Activated T-helper 1 cell treated with Interleukin-2 at 50 U/mL for 16 hours (primary cell): ENCODE results near the gene RAB43.
"Not testable (repeated sequence)": the region's sequence is repeated elsewhere in the genome, so short reads cannot be mapped to it uniquely, and the experiment has no call there.

ENCODE experiments used
- DNase-seq: peaks from one replicate; pipeline ENCODE4 v3.0.0-alpha.2; 2020; ENCODE audit warnings: low read depth

The RAB43 gene

DNA sequence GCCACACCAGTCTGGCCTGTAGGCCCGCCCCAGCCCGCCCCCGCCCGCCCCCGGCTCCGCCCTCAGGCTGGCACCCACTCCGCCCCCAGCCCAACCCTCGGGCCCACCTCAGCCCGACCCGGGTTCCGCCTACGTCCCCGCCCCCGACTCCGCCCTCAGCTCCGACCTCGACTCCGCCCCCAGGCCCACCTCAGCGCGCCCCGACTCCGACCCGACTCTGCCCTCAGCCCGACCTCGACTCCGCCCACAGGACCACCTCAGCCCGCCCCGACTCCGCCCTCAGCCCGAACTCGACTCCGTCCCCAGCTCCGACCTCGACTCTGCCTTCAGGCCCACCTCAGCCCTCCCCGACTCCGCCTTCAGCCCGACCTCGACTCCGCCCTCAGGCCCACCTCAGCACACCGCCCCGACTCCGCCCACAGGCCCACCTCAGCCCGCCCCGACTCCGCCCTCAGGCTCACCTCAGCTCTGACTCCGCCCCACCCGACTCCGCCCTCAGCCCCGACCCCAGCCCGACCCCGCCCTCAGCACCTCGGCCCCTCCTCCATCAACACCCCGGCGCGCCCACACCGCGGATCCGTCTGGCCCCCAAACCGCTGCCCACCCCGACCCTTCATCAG lies at the start of gene RAB43:
TSS of gene RAB43 (minus strand) at position 13 of the 620 bp plus-strand sequence. CDS start 315 bp downstream, outside the sequence.
- peak; percentile 74 for DNase-seq

GRCh38 chr3:129166579-129167332 lies 45.2 kb upstream of the RAB43 start:
- no peak for DNase-seq

GRCh38 chr3:129165594-129165993 lies 44.0 kb upstream of the RAB43 start:
- not testable (repeated sequence) for DNase-seq

DNA sequence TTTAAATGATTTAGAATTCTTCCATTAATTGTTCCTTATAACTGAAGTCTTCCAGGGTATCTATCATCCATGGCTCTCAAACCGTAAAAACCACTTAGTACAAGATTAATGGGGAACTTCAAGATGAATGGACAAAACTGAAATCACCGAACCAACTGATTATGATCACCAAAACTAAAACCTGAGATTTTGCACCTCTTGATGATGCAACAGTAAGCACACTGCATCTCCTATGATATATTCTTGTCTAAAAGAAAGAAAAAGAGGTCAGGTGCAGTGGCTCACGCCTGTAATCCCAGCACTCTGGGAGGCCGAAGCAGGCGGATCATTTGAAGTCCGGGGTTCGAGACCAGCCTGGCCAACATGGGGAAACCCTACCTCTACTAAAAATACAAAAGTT lies 42.9 kb upstream of the RAB43 start:
- no peak for DNase-seq

- no peak for DNase-seq
Observed at GRCh38 chr3:129162729-129163579, 41.4 kb upstream of the RAB43 start.

GRCh38 chr3:129161860-129162271 lies 40.3 kb upstream of the RAB43 start:
- DNase-seq = no peak

DNA sequence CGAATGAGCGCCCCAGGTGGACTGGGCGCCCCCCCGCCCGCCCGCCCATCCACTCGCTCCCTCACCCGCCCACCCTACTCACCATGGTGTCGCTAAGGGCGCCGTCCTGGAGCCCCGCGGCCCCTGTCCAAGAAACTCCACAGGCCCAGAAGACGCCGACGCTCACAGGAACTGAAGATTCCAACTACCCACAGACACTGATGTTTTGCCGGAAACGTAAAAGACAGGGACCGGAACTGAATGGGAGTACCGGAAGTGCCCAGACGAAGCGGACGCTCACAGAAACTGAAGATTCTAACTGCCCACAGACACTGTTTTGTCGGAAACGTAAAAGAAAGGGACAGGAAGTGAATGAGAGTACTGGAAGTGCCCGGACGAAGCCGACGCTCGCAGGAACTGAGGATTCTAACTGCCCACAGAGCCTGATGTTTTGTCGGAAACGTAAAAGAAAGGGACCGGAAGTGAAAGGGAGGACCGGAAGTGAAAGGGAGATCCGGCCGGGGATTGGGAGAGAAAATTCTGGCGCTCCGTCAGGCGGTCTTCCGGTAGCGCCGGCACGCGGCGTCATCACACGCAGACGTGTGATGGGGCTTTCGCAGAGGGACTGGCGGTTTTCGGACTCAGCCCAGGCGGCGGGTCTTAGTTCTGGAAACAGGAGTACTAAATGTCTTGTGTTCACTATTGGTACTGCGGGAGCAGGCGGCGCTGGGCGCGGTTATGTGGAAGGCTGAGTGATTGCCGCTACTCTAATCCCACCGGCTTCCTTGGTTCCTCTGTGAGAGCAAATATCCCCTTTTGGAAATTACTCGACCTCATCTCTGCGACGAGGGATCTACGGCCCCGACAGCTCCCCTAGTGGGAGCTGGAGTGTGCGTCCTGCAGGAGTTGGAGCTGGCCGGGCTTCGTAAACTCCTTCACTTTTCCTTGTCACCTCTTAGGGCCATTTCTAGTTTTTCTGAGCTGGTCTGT lies 39.6 kb upstream of the RAB43 start, which contains the start of gene ISY1:
TSS of gene ISY1 (minus strand) at position 173 of the 969 bp plus-strand sequence. CDS start at position 85, 88 bp downstream.
- DNase-seq = peak; percentile 82

DNA sequence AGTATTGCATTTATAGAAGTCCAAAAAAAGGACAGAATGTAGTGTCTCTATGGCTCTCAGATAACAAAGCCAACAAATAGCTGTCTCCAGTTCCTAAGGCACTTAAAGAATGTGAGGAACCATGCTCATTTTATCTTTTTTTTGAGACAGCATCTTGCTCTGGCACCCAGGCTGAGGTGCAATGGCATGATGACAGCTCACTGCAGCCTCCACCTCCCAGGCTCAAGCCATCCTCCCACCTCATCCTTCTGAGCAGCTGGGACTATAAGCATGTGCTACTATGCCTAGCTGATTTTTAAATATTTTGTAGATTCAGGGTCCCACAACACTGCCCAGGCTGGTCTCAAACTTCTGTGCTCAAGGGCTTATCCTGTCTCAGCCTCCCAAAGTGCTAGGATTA lies 23.2 kb upstream of the RAB43 start:
- no peak for DNase-seq

- DNase-seq = not testable (repeated sequence)
Observed at GRCh38 chr3:129141011-129141410, 19.4 kb upstream of the RAB43 start.

- no peak for DNase-seq
Observed at GRCh38 chr3:129139911-129140310, 18.3 kb upstream of the RAB43 start.

DNA sequence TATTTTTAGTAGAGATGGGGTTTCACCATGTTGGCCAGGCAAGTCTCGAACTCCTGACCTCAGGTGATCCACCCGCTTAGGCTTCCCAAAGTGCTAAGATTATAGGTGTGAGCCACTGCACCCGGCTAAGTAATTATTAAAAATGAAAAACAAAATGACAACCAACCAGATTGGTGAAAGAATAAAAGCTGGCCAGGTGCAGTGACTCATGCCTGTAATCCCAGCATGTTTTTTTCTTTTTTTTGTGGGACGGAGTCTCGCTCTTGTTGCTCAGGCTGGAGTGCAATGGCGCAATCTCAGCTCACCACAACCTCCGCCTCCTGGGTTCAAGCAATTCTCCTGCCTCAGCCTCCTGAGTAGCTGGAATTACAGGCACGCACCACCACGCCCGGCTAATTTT lies 14.7 kb upstream of the RAB43 start:
- DNase-seq = not testable (repeated sequence)

- DNase-seq = no peak
Observed at GRCh38 chr3:129132097-129132866, 10.7 kb upstream of the RAB43 start.

DNA sequence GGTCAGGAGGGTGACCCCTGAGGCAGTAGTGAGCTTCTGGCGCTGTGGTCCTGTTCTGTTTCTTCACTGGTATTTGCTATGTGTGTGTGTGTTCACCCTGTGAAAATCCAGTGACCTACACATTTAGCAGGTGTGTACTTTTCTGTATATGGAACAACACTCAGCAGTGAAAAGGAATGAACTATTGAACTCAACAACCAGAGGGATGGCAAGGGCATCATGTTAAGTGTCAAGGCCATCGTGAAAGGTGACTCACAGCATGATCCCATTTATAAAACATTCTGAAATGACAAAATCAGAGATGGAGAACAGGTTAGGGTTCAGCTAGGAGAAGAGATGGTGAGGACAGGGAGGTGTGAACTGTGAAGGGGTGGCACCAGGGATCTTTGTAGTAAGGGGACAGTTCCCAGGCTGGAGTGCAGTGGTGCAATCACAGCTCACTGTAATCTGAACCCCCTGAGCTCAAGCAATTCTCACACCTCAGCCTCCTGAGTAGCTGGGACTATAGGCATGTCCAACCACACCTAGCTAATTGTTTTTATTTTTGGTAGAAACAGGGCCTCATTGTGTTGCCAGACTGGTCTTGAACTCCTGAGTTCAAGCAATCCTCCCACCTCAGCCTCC lies 10.0 kb upstream of the RAB43 start:
- DNase-seq = no peak

DNA sequence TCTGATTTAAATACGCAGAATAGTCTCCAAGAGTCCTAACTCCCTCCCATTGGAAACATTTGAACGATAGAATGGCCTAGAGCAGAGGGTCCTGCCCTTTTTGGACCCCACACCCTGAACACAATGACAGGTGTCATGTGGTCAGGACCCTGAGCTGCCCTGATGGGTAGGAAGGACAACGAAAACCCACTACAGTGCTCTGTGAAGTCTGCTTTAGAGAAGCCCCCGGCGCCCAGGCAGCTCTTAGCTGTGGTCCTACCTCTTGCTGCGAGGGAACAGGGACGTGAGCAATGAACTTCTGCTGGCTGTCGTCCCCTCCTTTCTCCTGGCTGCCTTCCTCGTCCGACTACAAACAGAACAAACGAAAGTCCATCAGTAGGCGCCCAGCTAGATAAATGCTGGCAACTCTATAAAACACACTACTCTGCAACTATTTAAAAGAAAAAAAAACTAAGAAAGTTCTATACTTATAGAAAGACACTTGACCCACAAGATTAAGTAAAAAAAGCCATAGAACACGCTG lies 8.7 kb upstream of the RAB43 start:
- no peak for DNase-seq

DNA sequence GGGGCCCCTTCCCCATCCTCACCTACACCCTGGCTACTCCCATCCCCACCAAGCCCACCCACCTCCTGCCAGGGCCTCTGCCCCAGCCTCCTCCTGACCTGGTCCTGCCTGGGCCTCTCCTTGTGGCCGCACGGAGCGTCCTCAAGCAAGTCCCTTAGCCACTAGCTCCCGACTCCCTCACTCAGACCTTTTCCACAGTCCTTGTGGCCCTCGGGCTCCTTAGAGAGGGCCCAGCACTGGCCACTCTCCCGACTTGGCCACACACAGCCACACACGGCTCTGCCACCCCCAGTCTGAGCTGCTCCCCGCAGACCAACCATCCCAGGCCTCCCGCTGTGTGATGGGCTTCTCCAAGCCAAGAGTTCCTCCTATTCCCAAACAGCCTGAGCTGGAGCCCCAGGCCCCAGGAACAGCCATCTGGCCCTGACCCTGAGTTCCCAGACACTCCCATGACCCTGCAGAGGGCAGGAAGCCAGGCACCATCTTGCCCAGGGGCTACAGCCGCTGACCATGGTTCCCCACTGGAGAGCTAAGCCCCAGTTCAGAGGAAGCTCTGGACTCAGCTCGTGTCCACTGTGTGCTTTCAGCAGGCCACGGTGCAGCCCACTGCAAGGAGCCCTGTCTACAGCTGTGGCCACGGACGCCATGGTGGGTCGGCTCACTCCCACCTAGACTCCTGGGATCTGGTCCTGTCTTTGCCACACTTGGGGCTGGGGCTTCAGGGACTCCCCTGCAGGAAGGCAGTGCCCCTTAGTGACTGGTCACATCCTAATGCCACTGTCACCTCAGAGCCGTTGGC lies 7.0 kb upstream of the RAB43 start:
- DNase-seq = no peak

GRCh38 chr3:129126726-129127280 lies 5.2 kb upstream of the RAB43 start:
- no peak for DNase-seq

- DNase-seq = no peak
Observed at GRCh38 chr3:129123314-129124060, 1.9 kb upstream of the RAB43 start.

DNA sequence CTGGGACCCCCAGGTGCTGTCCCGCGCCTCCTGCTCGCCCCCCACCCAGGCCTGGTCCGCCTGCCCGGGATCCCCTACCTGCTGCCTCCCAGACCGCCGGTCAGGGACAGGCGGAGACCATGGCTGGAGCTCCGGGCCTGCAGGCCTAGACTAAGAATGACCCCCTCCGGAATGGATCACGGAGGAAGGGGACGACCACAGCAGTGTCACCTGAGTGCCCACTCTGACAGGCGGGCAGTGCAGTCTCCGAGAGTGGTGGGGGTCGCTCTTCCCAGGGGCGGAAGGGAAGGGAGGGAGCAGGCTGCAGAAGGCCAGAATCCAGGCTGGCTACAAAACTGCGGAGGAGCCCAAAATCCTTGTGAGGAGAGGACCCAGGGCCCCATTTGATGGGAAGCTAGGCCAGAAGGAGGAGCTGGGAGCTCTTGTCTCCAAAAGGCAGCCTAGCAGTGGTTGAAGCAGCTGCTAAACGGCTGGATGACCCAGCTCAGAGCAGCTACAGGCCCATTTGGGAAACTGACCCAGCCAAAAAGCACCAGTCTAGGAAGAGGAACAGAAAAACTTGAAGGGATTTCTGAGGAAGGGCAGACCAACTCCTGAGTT lies 908 bp upstream of the RAB43 start:
- no peak for DNase-seq
